HG02943 (cell line): ENCODE measurements around the gene GRHL1.
"Not testable (repeated sequence)": the region's sequence is repeated elsewhere in the genome, so short reads cannot be mapped to it uniquely, and the experiment has no call there.

Experiments
- ATAC-seq: cut with Tn5 transposase; IDR thresholded peaks from one replicate; pipeline ENCODE4 v1.9.1; 2021; ENCODE audit warnings: mild to moderate bottlenecking, low read depth, moderate library complexity; ENCODE audit not compliant: unreplicated experiment

Gene GRHL1

DNA sequence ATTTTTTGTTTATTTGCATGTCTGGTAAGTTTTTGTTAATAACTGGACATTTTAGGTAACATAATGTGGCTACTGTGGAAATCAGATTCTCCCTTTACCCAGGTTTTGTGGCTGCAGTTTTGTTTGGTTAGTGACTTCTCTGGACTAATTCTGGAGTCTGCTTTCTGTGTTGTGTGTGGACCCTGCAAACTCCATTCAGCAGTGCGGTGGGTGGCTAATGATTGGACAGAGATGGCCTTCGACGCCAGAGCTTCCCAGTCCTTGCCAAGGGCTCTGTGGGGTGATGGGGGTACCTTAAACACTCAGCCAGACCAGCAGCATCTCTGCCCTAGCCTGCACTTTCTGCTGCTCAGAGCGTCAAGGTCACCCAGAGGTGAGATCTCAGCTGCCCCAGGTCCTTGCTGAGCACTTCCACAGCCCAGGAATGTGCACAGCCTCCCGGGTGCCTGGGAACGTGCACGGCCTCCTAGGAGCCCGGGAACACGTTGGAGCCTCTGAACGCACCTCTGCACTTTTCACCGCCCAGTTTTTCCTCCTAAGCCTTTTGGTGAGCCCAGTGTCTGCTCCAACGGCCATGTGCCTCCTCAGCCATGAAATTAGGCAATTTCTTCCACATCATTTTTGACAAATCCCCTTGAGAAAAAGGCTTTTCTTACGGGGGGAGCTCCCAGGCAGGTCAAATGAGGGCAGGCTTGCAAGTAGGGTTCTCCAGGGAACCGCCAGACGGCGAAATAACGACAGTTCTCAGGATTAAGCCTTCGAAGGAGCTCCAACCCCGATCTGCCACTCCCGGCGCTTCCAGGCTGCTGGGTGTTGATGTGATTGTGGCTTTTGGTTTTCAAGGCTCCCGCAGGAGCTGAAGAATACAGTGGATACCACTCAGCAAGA lies 56.7 kb downstream of the GRHL1 start:
- ATAC-seq = no peak

- no peak for ATAC-seq
Observed at GRCh38 chr2:10008809-10009176, 57.3 kb downstream of the GRHL1 start.

- ATAC-seq = no peak
Observed at GRCh38 chr2:10009271-10009810, 57.8 kb downstream of the GRHL1 start.

DNA sequence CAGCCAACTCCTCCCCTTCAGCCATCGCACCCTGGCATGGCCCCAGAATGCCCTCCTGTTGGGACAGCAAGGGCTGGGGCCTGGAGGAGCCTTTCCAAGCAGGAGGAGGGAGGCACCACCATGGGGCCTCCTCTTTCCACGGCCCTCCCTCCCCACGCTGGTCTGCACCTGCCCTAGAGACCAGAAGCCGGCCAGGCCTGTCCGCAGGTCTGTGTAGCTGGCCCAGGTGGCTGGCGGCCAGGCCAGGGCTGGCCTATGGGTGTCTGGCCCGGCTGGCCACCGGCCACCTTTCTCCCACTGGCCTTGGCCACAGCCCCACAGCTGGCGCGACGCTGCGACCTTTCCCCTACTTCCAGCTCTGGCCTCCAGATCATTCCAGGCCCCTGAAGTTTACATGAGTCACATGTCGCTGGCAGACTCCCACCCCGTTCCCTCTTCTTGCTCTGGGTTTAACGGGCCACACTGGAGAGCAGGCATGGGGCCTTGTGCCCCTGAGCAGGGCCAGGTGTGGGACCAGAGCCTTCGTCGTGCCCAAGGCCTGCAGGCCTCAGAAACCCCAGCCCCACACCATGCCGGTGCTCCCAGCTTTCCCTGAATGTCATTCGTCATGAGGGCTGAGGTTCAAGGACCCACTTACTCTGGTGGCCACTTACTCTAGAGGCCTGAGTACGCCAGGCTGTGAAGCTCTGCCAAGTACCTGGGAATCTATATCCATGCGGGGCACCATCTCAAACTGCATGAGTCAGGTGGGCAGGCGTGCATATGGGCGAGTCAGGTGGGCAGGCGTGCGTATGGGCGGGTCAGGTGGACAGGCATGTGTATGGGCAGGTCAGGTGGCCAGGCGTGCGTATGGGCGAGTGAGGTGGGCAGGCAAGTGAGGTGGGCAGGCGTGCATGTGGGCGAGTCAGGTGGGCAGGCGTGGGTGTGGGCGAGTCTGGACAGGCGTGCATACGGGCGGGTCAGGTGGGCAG lies 58.6 kb downstream of the GRHL1 start:
- ATAC-seq = no peak

DNA sequence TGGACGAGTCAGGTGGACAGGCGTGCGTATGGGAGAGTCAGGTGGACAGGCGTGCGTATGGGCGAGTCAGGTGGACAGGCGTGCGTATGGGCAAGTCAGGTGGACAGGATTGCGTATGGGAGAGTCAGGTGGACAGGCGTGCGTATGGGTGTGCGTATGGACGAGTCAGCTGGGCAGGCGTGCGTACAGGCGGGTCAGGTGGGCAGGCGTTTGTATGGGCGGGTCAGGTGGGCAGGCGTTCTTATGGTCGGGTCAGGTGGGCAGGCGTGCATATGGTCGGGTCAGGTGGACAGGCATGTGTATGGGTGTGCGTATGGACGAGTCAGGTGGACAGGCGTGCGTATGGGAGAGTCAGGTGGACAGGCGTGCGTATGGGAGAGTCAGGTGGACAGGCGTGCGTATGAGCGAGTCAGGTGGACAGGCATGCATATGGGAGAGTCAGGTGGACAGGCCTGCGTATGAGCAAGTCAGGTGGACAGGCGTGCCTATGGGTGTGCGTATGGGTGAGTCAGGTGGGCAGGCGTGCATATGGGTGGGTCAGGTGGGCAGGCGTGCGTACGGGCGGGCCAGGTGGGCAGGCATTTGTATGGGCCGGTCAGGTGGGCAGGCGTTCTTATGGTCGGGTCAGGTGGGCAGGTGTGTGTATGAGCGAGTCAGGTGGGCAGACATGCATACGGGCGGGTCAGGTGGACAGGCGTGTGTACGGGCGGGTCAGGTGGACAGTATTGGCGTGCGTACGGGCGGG lies 59.5 kb downstream of the GRHL1 start:
- not testable (repeated sequence) for ATAC-seq

DNA sequence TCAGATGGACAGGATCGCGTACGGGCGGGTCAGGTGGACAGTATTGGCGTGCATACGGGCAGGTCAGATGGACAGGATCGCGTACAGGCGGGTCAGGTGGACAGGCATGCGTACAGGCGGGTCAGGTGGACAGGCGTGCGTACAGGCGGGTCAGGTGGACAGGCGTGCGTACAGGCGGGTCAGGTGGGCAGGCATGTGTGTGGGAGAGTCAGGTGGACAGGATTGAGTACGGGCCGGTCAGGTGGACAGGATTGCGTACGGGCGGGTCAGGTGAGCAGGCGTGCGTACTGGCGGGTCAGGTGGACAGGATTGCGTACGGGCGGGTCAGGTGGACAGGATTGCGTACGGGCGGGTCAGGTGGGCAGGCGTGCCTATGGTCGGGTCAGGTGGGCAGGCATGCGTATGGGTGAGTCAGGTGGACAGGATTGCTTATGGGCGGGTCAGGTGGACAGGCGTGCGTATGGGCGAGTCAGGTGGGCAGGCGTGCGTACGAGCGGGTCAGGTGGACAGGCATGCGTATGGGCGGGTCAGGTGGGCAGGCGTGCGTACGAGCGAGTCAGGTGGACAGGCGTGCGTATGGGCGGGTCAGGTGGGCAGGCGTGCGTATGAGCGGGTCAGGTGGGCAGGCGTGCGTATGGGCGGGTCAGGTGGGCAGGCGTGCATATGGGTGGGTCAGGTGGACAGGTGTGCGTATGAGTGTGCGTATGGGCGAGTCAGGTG lies 60.3 kb downstream of the GRHL1 start:
- ATAC-seq = not testable (repeated sequence)

- ATAC-seq = not testable (repeated sequence)
Observed at GRCh38 chr2:10012366-10012962, 61.0 kb downstream of the GRHL1 start.

DNA sequence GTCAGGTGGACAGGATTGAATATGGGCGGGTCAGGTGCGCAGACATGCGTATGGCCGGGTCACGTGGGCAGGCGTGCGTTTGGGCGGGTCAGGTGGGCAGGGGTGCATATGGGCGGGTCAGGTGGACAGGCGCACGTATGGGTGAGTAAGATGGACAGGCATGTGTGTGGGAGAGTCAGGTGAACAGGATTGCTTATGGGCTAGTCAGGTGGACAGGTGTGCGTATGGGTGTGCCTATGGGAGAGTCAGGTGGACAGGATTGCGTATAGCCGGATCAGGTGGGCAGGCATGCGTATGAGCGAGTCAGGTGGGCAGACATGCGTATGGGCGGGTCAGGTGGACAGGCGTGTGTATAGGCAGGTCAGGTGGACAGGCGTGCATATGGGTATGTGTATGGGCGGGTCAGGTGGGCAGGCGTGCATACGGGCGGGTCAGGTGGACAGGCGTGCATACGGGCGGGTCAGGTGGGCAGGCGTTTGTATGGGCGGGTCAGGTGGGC lies 61.5 kb downstream of the GRHL1 start:
- no peak for ATAC-seq

DNA sequence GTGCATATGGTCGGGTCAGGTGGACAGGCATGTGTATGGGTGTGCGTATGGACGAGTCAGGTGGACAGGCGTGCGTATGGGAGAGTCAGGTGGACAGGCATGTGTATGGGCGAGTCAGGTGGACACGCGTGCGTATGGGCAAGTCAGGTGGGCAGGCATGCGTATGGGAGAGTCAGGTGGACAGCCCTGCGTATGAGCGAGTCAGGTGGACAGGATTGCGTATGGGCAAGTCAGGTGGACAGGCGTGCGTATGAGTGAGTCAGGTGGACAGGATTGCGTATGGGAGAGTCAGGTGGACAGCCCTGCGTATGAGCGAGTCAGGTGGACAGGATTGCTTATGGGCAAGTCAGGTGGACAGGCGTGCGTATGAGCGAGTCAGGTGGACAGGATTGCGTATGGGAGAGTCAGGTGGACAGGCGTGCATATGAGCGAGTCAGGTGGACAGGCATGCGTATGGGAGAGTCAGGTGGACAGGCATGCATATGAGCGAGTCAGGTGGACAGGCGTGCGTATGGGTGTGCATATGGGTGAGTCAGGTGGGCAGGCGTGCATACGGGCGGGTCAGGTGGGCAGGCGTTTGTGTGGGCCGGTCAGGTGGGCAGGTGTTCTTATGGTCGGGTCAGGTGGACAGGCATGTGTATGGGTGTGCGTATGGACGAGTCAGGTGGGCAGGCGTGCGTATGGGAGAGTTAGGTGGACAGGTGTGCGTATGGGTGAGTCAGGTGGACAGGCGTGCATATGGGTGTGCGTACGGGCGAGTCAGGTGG lies 62.3 kb downstream of the GRHL1 start:
- ATAC-seq = not testable (repeated sequence)

DNA sequence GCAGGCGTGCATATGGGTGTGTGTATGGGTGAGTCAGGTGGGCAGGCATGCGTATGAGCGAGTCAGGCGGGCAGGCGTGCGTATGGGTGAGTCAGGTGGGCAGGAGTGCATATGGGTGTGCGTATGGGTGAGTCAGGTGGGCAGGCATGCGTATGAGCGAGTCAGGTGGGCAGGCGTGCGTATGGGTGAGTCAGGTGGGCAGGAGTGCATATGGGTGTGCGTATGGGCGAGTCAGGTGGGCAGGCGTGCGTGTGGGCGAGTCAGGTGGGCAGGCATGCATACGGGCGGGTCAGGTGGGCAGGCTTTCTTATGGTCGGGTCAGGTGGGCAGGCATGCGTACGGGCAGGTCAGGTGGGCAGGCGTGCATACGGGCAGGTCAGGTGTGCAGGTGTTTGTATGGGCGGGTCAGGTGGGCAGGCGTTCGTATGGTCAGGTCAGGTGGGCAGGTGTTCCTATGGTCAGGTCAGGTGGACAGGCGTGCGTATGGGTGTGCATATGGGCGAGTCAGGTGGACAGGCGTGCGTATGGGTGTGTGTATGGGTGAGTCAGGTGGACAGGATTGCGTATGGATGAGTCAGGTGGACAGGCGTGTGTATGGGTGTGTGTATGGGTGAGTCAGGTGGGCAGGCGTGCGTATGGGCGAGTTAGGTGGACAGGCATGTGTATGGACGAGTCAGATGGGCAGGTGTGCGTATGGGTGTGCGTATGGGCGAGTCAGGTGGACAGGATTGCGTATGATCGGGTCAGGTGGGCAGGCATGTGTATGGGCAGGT lies 63.1 kb downstream of the GRHL1 start:
- no peak for ATAC-seq

DNA sequence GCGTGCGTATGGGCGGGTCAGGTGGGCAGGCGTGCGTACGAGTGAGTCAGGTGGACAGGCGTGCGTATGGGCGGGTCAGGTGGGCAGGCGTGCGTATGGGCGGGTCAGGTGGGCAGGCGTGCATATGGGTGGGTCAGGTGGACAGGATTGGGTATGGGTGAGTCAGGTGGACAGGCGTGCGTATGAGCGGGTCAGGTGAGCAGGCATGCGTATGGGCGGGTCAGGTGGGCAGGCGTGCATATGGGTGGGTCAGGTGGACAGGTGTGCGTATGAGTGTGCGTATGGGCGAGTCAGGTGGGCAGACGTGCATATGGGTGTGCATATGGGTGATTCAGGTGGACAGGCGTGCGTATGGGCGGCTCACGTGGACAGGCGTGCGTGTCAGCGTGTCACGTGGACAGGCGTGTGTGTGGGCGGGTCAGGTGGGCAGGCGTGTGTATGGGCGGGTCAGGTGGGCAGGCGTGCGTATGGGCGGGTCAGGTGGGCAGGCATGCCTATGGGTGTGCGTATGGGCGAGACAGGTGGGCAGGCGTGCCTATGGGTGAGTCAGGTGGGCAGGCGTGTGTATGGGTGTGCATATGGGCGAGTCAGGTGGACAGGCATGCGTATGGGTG lies 64.0 kb downstream of the GRHL1 start:
- not testable (repeated sequence) for ATAC-seq

DNA sequence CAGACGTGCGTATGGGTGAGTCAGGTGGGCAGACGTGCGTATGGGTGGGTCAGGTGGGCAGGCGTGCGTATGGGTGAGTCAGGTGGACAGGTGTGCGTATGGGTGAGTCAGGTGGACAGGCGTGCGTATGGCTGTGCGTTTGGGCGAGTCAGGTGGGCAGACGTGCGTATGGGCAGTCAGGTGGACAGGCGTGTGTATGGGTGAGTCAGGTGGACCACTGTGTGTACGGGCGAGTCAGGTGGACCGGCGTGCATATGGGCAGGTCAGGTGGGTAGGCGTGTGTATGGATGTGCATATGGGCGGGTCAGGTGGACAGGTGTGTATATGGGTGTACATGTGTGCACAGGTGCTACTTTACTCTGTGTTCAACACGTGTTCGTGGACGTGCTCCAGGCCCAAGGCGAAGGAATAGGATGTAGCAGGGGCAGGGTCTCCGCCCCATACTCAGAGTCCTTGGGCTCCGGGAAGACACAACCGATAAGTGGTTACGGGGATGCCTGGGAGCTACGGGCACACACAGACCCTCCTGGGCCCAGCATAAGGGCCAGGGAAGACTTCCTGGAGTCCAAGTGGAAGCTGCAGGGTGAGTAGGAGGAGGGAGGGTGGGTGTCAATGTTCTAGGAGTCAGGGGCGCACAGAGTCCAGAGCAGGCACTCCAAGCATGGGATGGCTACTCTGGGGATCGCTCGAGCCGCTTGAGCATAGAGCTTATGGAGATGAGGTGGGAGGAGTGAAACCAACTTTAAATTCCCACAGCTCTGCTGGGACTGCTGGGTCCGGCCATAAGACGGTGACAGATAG lies 64.7 kb downstream of the GRHL1 start:
- no peak for ATAC-seq

GRCh38 chr2:10016802-10017258 lies 65.3 kb downstream of the GRHL1 start:
- no peak for ATAC-seq

DNA sequence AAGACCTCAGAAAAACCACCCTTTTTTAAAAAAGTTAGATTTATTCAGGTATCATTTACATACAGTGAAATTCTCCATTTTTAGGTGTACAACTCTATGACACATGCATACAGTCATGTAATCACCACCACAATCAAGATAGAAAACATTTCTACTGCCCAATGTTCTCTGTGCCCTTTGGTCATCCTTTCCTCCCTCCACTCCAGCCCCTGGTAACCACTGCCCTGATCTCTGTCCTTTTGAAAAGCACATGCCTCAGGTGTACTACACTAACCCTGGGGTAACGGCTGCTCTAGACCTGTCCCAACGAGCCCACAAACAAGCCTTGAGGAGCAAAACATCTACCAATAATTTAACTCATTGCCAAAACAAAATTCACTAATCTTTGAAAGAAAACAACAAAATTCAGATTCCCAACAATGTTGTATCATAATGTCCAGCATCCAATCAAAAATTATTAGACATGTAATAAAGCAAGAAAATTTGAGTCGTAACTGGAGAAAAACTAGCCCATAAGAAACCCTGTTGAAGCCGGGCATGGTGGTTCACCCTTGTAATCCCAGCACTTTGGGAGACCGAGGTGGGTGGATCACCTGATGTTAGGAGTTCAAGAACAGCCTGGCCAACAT lies 65.9 kb downstream of the GRHL1 start:
- ATAC-seq = no peak

DNA sequence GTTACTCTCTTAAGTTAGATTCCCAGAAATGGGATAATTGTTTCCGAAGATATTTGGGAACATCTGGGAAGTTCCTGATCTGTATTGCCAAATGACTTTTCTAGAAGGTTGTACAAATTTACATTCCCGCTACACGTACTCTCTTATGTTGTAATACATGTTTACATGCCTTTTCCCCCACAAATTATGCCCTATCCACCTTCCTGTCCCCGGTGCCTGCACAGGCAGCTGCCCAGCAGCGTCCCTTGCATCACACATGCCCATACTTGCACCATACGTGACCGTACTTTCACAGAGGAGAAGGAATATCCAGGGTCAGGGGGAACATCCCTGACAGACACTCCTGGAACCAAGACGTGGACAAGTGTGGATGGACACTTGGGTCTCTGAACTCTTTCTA lies 67.7 kb downstream of the GRHL1 start:
- no peak for ATAC-seq
